GM21576 (cell line): ENCODE data around the gene CAMK1D.

Source experiments
- ATAC-seq: cut with Tn5 transposase; IDR thresholded peaks from one replicate; pipeline ENCODE4 v1.9.1; 2021; ENCODE audit warnings: mild to moderate bottlenecking, moderate library complexity; ENCODE audit not compliant: unreplicated experiment

The CAMK1D gene

GRCh38 chr10:12369982-12370381 is 20.6 kb downstream of the CAMK1D start:
- no peak for ATAC-seq

DNA sequence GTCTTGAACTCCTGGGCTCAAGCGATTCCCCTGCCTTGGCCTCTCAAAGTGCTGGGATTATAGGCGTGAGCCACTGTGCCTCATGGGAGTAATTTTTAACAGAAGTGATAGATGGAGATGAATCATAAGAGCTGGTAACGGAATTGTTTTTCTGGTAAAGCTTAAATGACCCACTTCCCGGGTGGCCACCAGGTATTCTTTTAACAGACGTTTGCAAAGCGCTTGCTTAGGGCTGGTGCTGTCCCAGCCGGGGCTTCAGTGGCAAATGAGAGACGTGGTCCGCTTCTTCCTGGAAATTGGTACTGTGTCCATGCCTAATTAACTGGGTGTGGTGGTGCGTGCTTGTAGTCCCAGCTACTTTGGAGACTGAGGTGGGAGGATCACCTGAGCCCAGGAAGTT is 23.5 kb downstream of the CAMK1D start:
- no peak for ATAC-seq

DNA sequence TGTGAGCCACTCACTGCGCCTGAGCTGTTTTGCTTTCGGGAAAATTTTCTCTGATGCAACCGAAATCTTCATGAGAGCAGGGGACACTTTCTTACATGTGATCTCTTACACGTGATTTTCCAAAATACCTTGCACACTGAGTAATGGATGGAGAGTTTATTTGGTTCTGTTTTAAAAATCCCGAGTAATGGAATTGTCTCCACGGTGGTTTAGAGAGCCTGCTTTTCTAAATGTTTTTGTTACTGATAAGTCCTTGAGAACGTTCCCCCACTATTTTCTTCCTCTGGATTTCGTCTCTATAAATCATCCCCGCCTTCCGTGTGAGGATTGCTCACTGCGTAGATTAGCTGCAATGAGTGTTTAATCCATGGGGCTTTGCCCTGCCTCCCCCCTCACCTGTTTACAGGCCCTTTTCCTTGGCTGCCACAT is 25.7 kb downstream of the CAMK1D start:
- ATAC-seq, result no peak

GRCh38 chr10:12376211-12376610 is 26.9 kb downstream of the CAMK1D start:
- ATAC-seq, result no peak

GRCh38 chr10:12377658-12378290 is 28.4 kb downstream of the CAMK1D start:
- no peak for ATAC-seq

DNA sequence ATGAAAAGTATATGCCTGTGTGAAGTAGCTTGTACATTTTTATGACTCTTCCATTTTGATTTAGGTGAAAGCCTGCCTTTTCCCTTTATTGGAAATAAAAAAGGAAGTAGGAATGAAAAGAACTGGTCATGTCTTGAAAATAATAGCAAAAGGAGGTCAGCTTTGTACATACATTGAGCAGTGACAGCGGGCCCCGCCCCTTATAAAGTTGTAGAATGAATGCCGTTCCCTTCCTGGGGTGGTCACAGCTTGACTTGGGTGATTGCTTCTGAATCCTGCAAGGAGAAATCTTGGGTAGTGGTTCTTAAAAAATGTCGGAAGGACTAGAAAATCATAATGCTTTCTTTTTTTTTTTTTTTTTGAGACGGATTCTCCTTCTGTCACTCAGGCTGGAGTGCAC is 31.7 kb downstream of the CAMK1D start:
- ATAC-seq, result no peak

GRCh38 chr10:12381536-12382156 is 32.3 kb downstream of the CAMK1D start:
- ATAC-seq, result no peak

GRCh38 chr10:12382157-12382548 is 32.8 kb downstream of the CAMK1D start:
- ATAC-seq, result no peak

- no peak for ATAC-seq
Measured at GRCh38 chr10:12382956-12383531, 33.7 kb downstream of the CAMK1D start.

GRCh38 chr10:12384906-12385305 is 35.6 kb downstream of the CAMK1D start:
- ATAC-seq, result no peak

DNA sequence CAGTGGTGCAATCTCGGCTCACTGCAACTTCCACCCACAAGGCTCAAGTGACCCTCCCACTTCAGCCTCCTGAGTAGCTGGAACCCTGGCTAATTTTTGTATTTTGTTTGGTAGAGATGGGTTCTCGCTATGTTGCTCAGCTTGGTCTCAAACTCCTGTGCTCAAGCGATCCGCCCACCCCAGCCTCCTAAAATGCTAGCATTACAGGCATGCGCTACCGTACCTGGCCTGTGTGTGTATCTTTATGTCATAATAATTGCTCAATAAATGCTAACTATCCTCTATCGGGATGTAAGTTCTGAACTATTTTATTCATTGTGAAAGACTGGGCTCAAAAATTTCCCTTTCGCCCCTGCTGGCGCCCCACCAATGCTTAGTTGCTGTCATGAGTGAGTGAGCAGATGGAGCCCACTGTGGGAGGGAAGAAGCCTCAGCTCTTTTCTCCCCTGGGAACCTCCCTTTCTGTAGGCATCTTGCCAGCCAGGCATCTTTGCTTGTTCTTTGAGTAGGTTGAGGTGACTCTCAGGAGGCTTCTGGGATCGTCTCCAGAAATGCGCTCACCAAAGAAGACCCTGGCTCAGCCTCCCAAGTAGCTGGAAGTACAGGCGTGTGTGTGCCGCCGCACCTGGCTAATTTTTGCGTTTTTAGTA is 38.3 kb downstream of the CAMK1D start:
- no peak for ATAC-seq

GRCh38 chr10:12388671-12389070 is 39.3 kb downstream of the CAMK1D start:
- no peak for ATAC-seq

- no peak for ATAC-seq
Measured at GRCh38 chr10:12389154-12389734, 39.9 kb downstream of the CAMK1D start.

GRCh38 chr10:12390733-12391132 is 41.4 kb downstream of the CAMK1D start:
- ATAC-seq, result no peak

DNA sequence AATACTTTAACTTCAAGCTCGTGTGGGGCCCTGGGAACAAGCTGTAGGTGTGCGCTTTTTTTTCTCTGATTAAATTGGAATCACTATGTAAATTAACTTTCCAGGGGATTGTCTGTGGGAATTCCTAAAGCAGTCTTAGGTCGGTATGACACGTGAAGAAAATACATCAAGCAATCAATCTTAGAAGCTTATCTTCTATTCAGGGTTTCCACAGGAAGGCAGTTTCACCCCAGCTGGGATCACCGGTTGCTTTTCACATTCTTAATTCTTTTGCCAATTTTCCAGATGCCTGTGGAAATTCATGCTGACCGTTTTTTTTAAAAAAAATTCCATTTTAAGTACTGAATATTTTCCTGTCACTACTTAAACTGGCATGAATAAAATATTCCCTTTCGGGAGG is 41.9 kb downstream of the CAMK1D start:
- ATAC-seq, result no peak

DNA sequence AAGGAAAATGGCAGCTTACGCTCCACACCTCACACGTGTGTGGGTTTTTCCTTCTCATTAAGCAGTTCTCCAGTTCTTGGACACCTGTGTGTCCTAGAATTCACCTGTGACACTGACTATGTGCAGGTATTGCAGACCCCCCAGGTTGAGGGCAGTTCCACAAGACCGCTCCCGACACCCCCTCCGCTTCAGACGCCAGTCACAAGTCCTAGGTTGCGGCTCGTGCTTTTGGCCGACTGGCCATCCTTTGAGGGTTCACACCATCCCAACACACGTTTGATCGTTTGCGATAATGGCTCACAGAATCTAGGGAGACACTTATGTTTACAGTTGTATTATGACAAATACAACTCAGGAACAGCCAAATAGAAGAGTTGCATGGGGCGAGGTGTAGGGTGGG is 44.5 kb downstream of the CAMK1D start:
- no peak for ATAC-seq

DNA sequence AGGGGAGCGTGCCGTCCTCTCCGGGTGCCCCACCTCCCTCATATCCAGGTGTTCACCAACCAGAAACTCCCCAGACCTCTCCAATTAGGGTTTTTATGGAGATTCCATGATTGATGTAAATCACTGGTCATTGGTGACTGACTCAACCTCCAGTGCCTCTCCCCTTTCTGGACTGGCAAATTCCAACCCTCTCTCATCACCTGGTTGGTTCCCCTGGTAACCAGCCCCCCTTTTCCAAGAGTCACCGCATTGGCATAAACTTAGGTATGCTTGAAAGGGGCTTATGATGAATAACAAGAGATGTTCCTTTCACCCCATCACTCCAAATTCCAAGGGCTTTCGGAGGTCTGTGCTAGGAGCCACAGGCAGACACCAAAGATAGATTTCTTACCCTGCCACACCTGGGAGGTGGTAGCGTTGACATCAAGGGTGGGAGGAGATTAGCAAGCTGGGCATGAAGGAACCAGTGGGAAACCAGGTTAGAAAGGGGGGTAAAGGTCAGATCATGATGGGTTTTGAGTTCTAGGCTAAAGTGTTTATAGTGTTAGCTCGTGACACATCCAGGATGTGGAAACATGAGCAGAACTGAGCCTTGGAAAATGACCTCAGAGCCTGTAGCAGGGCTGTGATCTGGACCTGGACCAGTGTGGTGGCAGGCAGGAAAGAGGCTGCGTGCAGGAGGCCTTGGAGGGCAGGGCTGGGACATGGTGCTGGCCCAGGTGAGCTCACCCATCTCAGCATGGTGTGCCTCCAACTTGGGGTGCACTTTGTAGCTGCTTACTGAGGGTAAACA is 45.1 kb downstream of the CAMK1D start:
- no peak for ATAC-seq

- ATAC-seq, result no peak
Measured at GRCh38 chr10:12396093-12396492, 46.7 kb downstream of the CAMK1D start.

DNA sequence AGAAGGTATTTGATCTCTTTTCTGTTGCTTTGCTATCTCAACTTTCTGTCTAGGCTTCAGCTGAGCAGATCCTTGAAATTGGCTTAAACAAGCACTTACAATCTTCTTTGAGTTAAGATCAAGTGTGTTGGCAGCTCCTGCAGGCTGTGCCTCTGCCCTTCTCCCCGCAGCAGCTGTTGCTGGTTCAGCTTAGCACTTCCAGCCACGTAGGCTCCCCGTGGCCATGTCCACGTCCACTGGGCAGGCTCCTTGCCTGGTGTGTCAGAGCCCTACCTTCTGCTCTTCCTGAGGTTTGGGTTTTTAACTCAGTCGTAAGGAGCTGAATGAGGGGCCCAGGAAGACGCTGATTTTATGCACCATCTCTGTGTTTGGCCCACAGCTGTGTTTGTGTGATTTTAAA is 47.2 kb downstream of the CAMK1D start:
- ATAC-seq, result no peak

DNA sequence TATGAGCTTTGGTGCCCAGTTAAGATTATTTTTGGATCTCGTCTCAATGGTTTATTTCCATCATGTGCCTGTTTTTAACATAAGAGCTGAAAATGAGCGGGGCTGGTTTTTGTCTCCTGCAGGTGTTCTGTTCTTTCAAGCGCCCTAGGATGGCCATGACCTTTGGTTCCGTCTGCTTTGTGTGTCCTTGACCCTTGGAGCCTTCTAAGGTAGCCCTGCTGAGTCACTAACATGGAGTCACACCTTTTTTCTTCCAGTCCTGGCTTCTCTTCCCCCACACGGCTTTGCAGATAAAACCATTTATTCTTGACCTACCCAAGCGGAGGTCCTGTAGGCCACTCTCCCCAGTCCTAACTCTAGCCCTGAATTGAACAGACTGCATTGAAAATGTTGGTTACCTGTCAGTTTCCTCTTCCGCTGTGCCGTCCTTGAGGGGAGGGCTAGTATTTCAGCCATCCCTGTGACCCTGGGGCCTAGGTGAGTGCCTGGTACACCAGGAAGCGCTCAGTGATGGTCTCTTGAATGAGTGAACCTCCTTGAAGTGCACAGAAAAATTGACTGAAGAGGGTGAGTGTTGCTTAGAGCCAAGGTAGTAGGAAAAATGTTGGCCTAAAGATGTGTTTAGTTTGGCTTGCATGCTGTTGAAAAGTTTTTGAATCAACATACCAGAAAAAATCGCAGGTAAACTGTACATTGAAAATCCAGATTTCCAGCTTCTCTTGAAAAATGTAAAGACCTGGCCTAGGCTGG is 48.0 kb downstream of the CAMK1D start:
- no peak for ATAC-seq
